ENCODE results near the gene MYPN. TPM values are rescaled to one million over a fixed set of nuclear protein-coding genes. Genes with fewer than 3 reads are reported as not detected.
A peak's percentile ranks its signal among the peaks of the same experiment; 100 is the strongest.
"Not testable (repeated sequence)": the region's sequence is repeated elsewhere in the genome, so short reads cannot be mapped to it uniquely, and the experiment has no call there.

The MYPN gene
- total and polyA plus RNA-seq, 5 donors, result 27.2 to 134 (median 83.4) TPM

GRCh38 chr10:68231817-68232251, 122.5 kb downstream of the MYPN start, which contains the start of gene ATOH7:
TSS of gene ATOH7 (minus strand) at chr10:68232113. CDS start at chr10:68231677, 436 bp downstream.
- Histone ChIP-seq H3K4me1 (ENCODE audit: control insufficient read depth, insufficient read depth, low read length) (no peaks in the 10 kb centered on the region), H3K27ac (ENCODE audit: low read length) (peak within 1 kb of the TSS; percentile 10), H3K4me3 (ENCODE audit: low read length) (peak within 1 kb of the TSS; percentile 49), H3K27me3 (ENCODE audit: control insufficient read depth, insufficient read depth) (no peaks in the 10 kb centered on the region), H3K9me3 (ENCODE audit: control insufficient read depth, low read length) (no peaks in the 10 kb centered on the region)
- intact Hi-C loops (cut with DNase I), result no loop called here
- DNase-seq, result no peak
- WGBS, result 34% methylated on average over 13 of the region's 13 CpGs
- ATAC-seq, result no peak

- ATAC-seq (no peak), DNase-seq (no peak)
- Histone ChIP-seq H3K9me3 (ENCODE audit: control insufficient read depth, low read length) (no peaks in the 10 kb centered on the region), H3K27ac (ENCODE audit: low read length) (no peak overlapping the region), H3K27me3 (ENCODE audit: control insufficient read depth, insufficient read depth) (no peaks in the 10 kb centered on the region), H3K4me3 (ENCODE audit: low read length) (no peak overlapping the region), H3K4me1 (ENCODE audit: control insufficient read depth, insufficient read depth, low read length) (no peaks in the 10 kb centered on the region)
- intact Hi-C loops (cut with DNase I), result no loop called here
- WGBS, result 82% methylated on average over 3 of the region's 3 CpGs
These were observed 123.8 kb downstream of the MYPN start for GRCh38 chr10:68233046-68233445.

DNA sequence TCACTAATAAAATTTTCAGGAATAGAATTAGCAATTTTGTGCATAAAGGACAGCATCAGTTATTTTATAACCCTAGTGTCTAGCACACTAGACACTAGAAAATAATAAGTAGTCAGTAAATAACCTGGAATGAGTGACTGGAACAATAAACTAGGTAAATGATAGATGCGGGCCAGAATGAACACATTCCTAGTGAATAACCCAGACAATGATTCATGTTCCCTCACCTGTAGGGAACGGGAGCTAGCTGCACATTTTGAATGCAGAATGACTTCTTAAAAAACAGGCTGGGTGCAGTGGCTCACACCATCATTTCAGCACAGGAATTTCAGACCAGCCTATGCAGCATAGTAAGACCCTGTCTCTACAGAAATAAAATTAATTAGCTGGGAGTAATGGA, 125.8 kb downstream of the MYPN start:
- H3K9me3 ChIP-seq (ENCODE audit: control insufficient read depth, low read length), result no peaks in the 10 kb centered on the region
- ATAC-seq (no peak), DNase-seq (no peak)
- no peaks in the 10 kb centered on the region for H3K4me1 ChIP-seq (ENCODE audit: control insufficient read depth, insufficient read depth, low read length)
- no peak overlapping the region for H3K27ac ChIP-seq (ENCODE audit: low read length)
- intact Hi-C loops (cut with DNase I), result no loop called here
- H3K4me3 ChIP-seq (ENCODE audit: low read length), result no peak overlapping the region
- no peaks in the 10 kb centered on the region for H3K27me3 ChIP-seq (ENCODE audit: control insufficient read depth, insufficient read depth)
- 84% methylated on average over 2 of the region's 2 CpGs for WGBS

GRCh38 chr10:68235581-68235980, 126.3 kb downstream of the MYPN start:
- H3K27me3 ChIP-seq (ENCODE audit: control insufficient read depth, insufficient read depth), result no peaks in the 10 kb centered on the region
- no peak overlapping the region for H3K4me3 ChIP-seq (ENCODE audit: low read length)
- DNase-seq (no peak), ATAC-seq (no peak)
- H3K27ac ChIP-seq (ENCODE audit: low read length), result no peak overlapping the region
- no peaks in the 10 kb centered on the region for H3K4me1 ChIP-seq (ENCODE audit: control insufficient read depth, insufficient read depth, low read length)
- H3K9me3 ChIP-seq (ENCODE audit: control insufficient read depth, low read length), result no peaks in the 10 kb centered on the region
- intact Hi-C loops (cut with DNase I), result no loop called here

DNA sequence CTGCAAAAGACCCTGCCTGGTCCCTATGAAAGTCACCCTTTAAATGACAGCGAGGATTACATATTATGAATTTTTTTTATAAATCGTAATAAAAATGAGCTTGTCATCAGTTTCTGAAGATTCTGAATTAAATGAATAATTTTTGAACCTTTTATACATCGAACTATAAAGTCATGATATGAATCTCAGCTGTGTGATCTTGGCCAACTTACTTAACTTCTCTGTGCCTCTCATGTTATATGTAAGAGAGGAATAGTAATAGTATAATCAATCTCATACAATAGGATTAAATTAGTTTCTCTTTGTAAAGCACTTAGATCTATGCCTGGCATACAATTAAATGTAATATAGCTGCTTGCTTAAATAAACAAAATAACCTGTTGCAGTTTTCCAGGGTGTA, 127.9 kb downstream of the MYPN start:
- intact Hi-C loops (cut with DNase I), result no loop called here

GRCh38 chr10:68238371-68238770, 129.1 kb downstream of the MYPN start:
- H3K27ac ChIP-seq (ENCODE audit: low read length), result no peak overlapping the region
- WGBS, result 84% methylated on average over 6 of the region's 6 CpGs

More for the DNA sequence above, 127.9 kb downstream of the MYPN start:
- no peaks in the 10 kb centered on the region for H3K4me1 ChIP-seq (ENCODE audit: control insufficient read depth, insufficient read depth, low read length)
- WGBS, result 89% methylated on average over 3 of the region's 3 CpGs
- H3K27ac ChIP-seq (ENCODE audit: low read length), result no peak overlapping the region
- no peaks in the 10 kb centered on the region for H3K27me3 ChIP-seq (ENCODE audit: control insufficient read depth, insufficient read depth)
- no peaks in the 10 kb centered on the region for H3K9me3 ChIP-seq (ENCODE audit: control insufficient read depth, low read length)
- H3K4me3 ChIP-seq (ENCODE audit: low read length), result no peak overlapping the region
- DNase-seq (no peak), ATAC-seq (no peak)

DNA sequence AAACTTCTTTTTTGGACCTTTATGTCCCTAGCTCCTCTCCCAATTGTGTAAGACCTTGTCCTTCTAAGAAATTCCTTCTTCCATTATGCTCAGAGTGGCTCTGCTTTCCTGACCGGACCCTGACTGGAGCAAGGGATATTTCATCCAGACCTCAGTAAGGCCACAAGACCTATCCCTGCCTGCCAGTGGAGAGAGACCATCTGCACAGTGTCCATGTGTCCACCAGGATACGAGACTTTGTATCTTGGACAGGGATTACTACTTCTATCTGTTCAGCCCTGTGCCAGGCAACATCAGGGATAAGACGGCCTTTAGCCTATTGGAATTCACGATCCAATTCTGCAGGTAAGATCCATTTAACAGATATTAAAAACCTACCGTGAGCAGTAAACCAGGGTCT, 129.8 kb downstream of the MYPN start:
- no peak overlapping the region for H3K4me3 ChIP-seq (ENCODE audit: low read length)
- H3K9me3 ChIP-seq (ENCODE audit: control insufficient read depth, low read length), result no peaks in the 10 kb centered on the region
- 91% methylated on average over 5 of the region's 5 CpGs for WGBS
- H3K27me3 ChIP-seq (ENCODE audit: control insufficient read depth, insufficient read depth), result no peaks in the 10 kb centered on the region
- H3K4me1 ChIP-seq (ENCODE audit: control insufficient read depth, insufficient read depth, low read length), result no peaks in the 10 kb centered on the region
- intact Hi-C loops (cut with DNase I), result no loop called here
- DNase-seq (no peak), ATAC-seq (no peak)
- H3K27ac ChIP-seq (ENCODE audit: low read length), result no peak overlapping the region

More at GRCh38 chr10:68238371-68238770, 129.1 kb downstream of the MYPN start:
- H3K4me1 ChIP-seq (ENCODE audit: control insufficient read depth, insufficient read depth, low read length), result no peaks in the 10 kb centered on the region
- no peak for ATAC-seq
- intact Hi-C loops (cut with DNase I), result no loop called here
- no peak for DNase-seq
- no peaks in the 10 kb centered on the region for H3K9me3 ChIP-seq (ENCODE audit: control insufficient read depth, low read length)
- H3K27me3 ChIP-seq (ENCODE audit: control insufficient read depth, insufficient read depth), result no peaks in the 10 kb centered on the region
- H3K4me3 ChIP-seq (ENCODE audit: low read length), result no peak overlapping the region

- Histone ChIP-seq H3K4me3 (ENCODE audit: low read length) (no peak overlapping the region), H3K27ac (ENCODE audit: low read length) (no peak overlapping the region), H3K27me3 (ENCODE audit: control insufficient read depth, insufficient read depth) (no peaks in the 10 kb centered on the region), H3K4me1 (ENCODE audit: control insufficient read depth, insufficient read depth, low read length) (no peaks in the 10 kb centered on the region), H3K9me3 (ENCODE audit: control insufficient read depth, low read length) (no peaks in the 10 kb centered on the region)
- 57% methylated on average over 5 of the region's 5 CpGs for WGBS
- DNase-seq, result no peak
- ATAC-seq, result no peak
- intact Hi-C loops (cut with DNase I), result no loop called here
These were observed 130.4 kb downstream of the MYPN start for GRCh38 chr10:68239596-68240150.

DNA sequence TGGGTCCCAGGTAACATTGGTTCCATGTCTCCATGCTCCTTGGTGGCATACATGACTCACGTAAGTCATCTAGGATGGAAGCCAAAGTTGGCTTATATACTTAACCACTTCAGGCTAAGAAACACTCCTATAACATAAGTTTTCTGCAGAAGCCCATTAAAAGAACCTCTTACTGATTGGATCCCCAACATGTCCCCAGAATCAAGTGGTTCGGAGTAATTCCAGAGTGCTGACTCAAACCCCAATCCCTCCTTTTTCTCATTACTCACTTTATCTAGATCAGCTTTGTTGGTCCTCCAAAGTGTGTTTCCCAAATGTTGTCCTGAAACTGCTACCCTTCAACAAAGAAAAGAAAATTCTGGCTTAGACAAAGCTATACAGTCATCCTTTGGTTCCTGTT, 132.8 kb downstream of the MYPN start:
- DNase-seq, result no peak
- no peak for ATAC-seq
- no peak overlapping the region for H3K27ac ChIP-seq (ENCODE audit: low read length)
- H3K4me3 ChIP-seq (ENCODE audit: low read length), result no peak overlapping the region
- intact Hi-C loops (cut with DNase I), result no loop called here
- WGBS, result 87% methylated on average over 2 of the region's 2 CpGs
- H3K4me1 ChIP-seq (ENCODE audit: control insufficient read depth, insufficient read depth, low read length), result no peaks in the 10 kb centered on the region
- H3K9me3 ChIP-seq (ENCODE audit: control insufficient read depth, low read length), result no peaks in the 10 kb centered on the region
- H3K27me3 ChIP-seq (ENCODE audit: control insufficient read depth, insufficient read depth), result no peaks in the 10 kb centered on the region

DNA sequence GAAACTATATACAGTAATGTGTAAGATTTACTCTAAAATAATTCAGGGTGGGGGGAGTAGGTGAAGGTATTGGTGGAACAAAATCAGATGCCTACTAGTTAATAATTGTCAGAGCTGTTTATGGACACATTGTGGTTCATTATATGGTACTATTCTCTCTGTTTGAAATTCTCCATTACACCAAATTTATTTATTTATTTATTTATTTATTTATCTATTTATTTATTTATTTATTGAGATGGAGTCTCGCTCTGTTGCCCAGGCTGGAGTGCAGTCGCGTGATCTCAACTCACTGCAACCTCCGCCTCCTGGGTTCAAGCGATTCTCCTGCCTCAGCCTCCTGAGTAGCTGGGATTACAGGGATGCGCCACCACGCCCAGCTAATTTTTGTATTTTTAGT, 137.1 kb downstream of the MYPN start:
- WGBS, result 95% methylated on average over 7 of the region's 7 CpGs
- H3K4me1 ChIP-seq (ENCODE audit: control insufficient read depth, insufficient read depth, low read length); H3K4me3 ChIP-seq (ENCODE audit: low read length); H3K27ac ChIP-seq (ENCODE audit: low read length); DNase-seq; intact Hi-C loops (cut with DNase I); ATAC-seq; H3K9me3 ChIP-seq (ENCODE audit: control insufficient read depth, low read length); H3K27me3 ChIP-seq (ENCODE audit: control insufficient read depth, insufficient read depth): not testable (repeated sequence)

GRCh38 chr10:68247931-68248330, 138.6 kb downstream of the MYPN start:
- Histone ChIP-seq H3K9me3 (ENCODE audit: control insufficient read depth, low read length) (no peaks in the 10 kb centered on the region), H3K27me3 (ENCODE audit: control insufficient read depth, insufficient read depth) (no peaks in the 10 kb centered on the region), H3K4me3 (ENCODE audit: low read length) (no peak overlapping the region), H3K27ac (ENCODE audit: low read length) (no peak overlapping the region), H3K4me1 (ENCODE audit: control insufficient read depth, insufficient read depth, low read length) (peaks cover 2% of the 10 kb centered on the region)
- ATAC-seq (no peak), DNase-seq (no peak)
- intact Hi-C loops (cut with DNase I), result no loop called here
- 67% methylated on average over 6 of the region's 6 CpGs for WGBS

GRCh38 chr10:68249297-68249696, 140.0 kb downstream of the MYPN start:
- DNase-seq (no peak), ATAC-seq (no peak)
- 78% methylated on average over 4 of the region's 4 CpGs for WGBS
- Histone ChIP-seq H3K4me3 (ENCODE audit: low read length) (no peak overlapping the region), H3K27ac (ENCODE audit: low read length) (no peak overlapping the region), H3K9me3 (ENCODE audit: control insufficient read depth, low read length) (no peaks in the 10 kb centered on the region), H3K4me1 (ENCODE audit: control insufficient read depth, insufficient read depth, low read length) (peaks cover 2% of the 10 kb centered on the region), H3K27me3 (ENCODE audit: control insufficient read depth, insufficient read depth) (no peaks in the 10 kb centered on the region)
- intact Hi-C loops (cut with DNase I), result no loop called here
